ENCODE measurements around the gene ZSWIM3.

- TF ChIP-seq, protein P1, sequence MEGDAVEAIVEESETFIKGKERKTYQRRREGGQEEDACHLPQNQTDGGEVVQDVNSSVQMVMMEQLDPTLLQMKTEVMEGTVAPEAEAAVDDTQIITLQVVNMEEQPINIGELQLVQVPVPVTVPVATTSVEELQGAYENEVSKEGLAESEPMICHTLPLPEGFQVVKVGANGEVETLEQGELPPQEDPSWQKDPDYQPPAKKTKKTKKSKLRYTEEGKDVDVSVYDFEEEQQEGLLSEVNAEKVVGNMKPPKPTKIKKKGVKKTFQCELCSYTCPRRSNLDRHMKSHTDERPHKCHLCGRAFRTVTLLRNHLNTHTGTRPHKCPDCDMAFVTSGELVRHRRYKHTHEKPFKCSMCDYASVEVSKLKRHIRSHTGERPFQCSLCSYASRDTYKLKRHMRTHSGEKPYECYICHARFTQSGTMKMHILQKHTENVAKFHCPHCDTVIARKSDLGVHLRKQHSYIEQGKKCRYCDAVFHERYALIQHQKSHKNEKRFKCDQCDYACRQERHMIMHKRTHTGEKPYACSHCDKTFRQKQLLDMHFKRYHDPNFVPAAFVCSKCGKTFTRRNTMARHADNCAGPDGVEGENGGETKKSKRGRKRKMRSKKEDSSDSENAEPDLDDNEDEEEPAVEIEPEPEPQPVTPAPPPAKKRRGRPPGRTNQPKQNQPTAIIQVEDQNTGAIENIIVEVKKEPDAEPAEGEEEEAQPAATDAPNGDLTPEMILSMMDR (IDR thresholded peaks at IDR 0.05): no peak
- TF ChIP-seq POLR2A (IDR thresholded peaks at IDR 0.05): no peak
Measured at GRCh38 chr20:45874576-45874975, 17.2 kb downstream of the ZSWIM3 start.

Data from testis (tissue), 2 donors.